HCT116 (cell line): ENCODE measurements around the gene CHST15. TPM values are rescaled to one million over a fixed set of nuclear protein-coding genes. Genes with fewer than 3 reads are reported as not detected.

ENCODE experiments used
- ATAC-seq: fragments of 200-7000 bp; cut with Tn5 transposase; 2 replicates; pipeline ENCODE4 v1.9.1; 2020; ENCODE audit warnings: mild to moderate bottlenecking, moderate library complexity
- BruUV-seq: library from RNA; stranded (reverse); fragments of 400-500 nt; replicated peaks from 2 replicates; lab custom pipeline; 2021; lab: Mats Ljungman, UMichigan
- CTCF ChIA-PET: fragments of 300-600 bp; sonication (Branson Sonifier 250); formaldehyde crosslinking; loops from one replicate; lab custom pipeline; 2021; ENCODE audit warnings: antibody characterized with exemption; lab: Charles Lee
- POLR2A ChIA-PET: fragments of 300-600, 350-600 bp; sonication (Branson Sonifier 250); formaldehyde crosslinking; loops from one replicate; lab custom pipeline; 2021; ENCODE audit warnings: antibody characterized with exemption; lab: Charles Lee
- RAD21 ChIA-PET, 2 experiments: fragments of 300-600 bp; sonication (Branson Sonifier 250); formaldehyde crosslinking; loops; one replicate each; lab custom pipeline; 2023; ENCODE audit warnings: low total read pairs in 2 of 2; ENCODE audit not compliant: uncharacterized antibody in 2 of 2, unreplicated experiment in 2 of 2, low non-redundant PET in 1 of 2; lab: Charles Lee
- DNase-seq: peaks from one replicate; pipeline ENCODE4 v3.0.0-alpha.2; 2010; ENCODE audit warnings: low read depth, low spot score
- H2AFZ ChIP-seq: fragments of 200-600 bp; shearing (Covaris generic), sonication (generic); 2 replicates; pipeline ENCODE4 v1.6.1; 2017; ENCODE audit warnings: low read depth, mixed run types, mixed read lengths, antibody characterized with exemption, low read length; ENCODE audit not compliant: poor library complexity, severe bottlenecking
- H3K27ac ChIP-seq: 2 replicates; pipeline ENCODE4 v1.5.1; 2012; ENCODE audit warnings: low read depth, low read length
- H3K27me3 ChIP-seq: fragments of 200-600 bp; sonication (generic); 2 replicates; pipeline ENCODE4 v1.6.1; 2016; ENCODE audit warnings: mixed run types, low read length, mixed read lengths; ENCODE audit not compliant: insufficient read depth
- H3K36me3 ChIP-seq, 2 experiments: fragments of 200-500 bp in 1 of 2; fragments of 200-600 bp in 1 of 2; sonication (Bioruptor generic) in 1 of 2; sonication (generic) in 1 of 2; 2 replicates each; pipeline versions ENCODE4 v1.5.1 to v1.6.1; 2014 to 2016; ENCODE audit warnings: low read length in 2 of 2, inconsistent platforms in 1 of 2, mixed read lengths in 1 of 2, mixed run types in 1 of 2; ENCODE audit not compliant: insufficient read depth in 2 of 2, control insufficient read depth in 1 of 2
- H3K4me1 ChIP-seq, 2 experiments: fragments of 200-600 bp in 1 of 2; sonication (generic) in 1 of 2; 2 replicates each; pipeline versions ENCODE4 v1.5.1 to v1.6.1; 2012 to 2017; ENCODE audit warnings: low read length in 2 of 2, inconsistent platforms in 1 of 2, mild to moderate bottlenecking in 1 of 2, mixed read lengths in 1 of 2, mixed run types in 1 of 2, moderate library complexity in 1 of 2; ENCODE audit not compliant: insufficient read depth in 2 of 2, control insufficient read depth in 1 of 2
- H3K4me2 ChIP-seq: fragments of 200-600 bp; sonication (generic); 2 replicates; pipeline ENCODE4 v1.6.1; 2017; ENCODE audit warnings: mixed run types, low read length, mixed read lengths
- H3K4me3 ChIP-seq, 2 experiments: fragments of 200-600 bp in 1 of 2; sonication (generic) in 1 of 2; replicated peaks in 1 of 2; 2 replicates each; pipeline ENCODE4 v1.5.1; 2011 to 2016; ENCODE audit warnings: low read length in 2 of 2, control low read depth in 1 of 2, low read depth in 1 of 2, mild to moderate bottlenecking in 1 of 2, mixed read lengths in 1 of 2, mixed run types in 1 of 2
- H3K79me2 ChIP-seq: fragments of 200-600 bp; sonication (generic); 2 replicates; pipeline ENCODE4 v1.6.1; 2017; ENCODE audit warnings: mild to moderate bottlenecking, mixed run types, low read length, moderate library complexity, mixed read lengths; ENCODE audit not compliant: insufficient read depth
- H3K9ac ChIP-seq: fragments of 200-600 bp; sonication (generic); 2 replicates; pipeline ENCODE4 v1.6.1; 2016; ENCODE audit warnings: low read length, mixed read lengths
- H3K9me2 ChIP-seq: fragments of 200-600 bp; sonication (generic), shearing (Covaris generic); 2 replicates; pipeline ENCODE4 v1.6.1; 2017; ENCODE audit warnings: mixed run types, mild to moderate bottlenecking, moderate library complexity; ENCODE audit not compliant: insufficient read depth
- H3K9me3 ChIP-seq, 2 experiments: fragments of 200-500 bp in 1 of 2; fragments of 200-600 bp in 1 of 2; sonication (Bioruptor generic) in 1 of 2; sonication (generic) in 1 of 2; 2 replicates each; pipeline ENCODE4 v1.6.1; 2014 to 2017; ENCODE audit warnings: low read length in 2 of 2, mixed read lengths in 2 of 2, inconsistent platforms in 1 of 2, low read depth in 1 of 2, mild to moderate bottlenecking in 1 of 2, mixed run types in 1 of 2, moderate library complexity in 1 of 2; ENCODE audit not compliant: control insufficient read depth in 1 of 2, insufficient read depth in 1 of 2
- H4K20me1 ChIP-seq: fragments of 200-600 bp; sonication (generic), shearing (Covaris generic); 2 replicates; pipeline ENCODE4 v1.6.1; 2017; ENCODE audit warnings: mixed run types, mild to moderate bottlenecking, moderate library complexity; ENCODE audit not compliant: insufficient read depth
- CBX3 ChIP-seq: IDR thresholded peaks from 2 replicates; pipeline ENCODE4 v1.6.1; 2012; ENCODE audit warnings: low read depth
- ELF1 ChIP-seq: IDR thresholded peaks from 2 replicates; pipeline ENCODE4 v1.6.1; 2012; ENCODE audit warnings: low read depth, borderline replicate concordance
- JUND ChIP-seq: IDR thresholded peaks from 2 replicates; pipeline ENCODE4 v1.6.1; 2012
- POLR2A ChIP-seq: IDR thresholded peaks from 2 replicates; pipeline ENCODE4 v1.7.0; 2011; ENCODE audit warnings: borderline replicate concordance; ENCODE audit not compliant: insufficient read depth, insufficient read length; ENCODE audit errors: extremely low read depth
- RAD21 ChIP-seq: IDR thresholded peaks from 2 replicates; pipeline ENCODE4 v1.6.1; 2012; ENCODE audit warnings: low read depth, mild to moderate bottlenecking
- SP1 ChIP-seq: IDR thresholded peaks from 2 replicates; pipeline ENCODE4 v1.6.1; 2012; ENCODE audit warnings: low read depth
- ZFX ChIP-seq: fragments of 450-650 bp; IDR thresholded peaks from 2 replicates; pipeline ENCODE4 v1.6.1; 2017
- ZNF274 ChIP-seq: fragments of 200-500 bp; sonication (Bioruptor generic); IDR thresholded peaks from 2 replicates; pipeline ENCODE4 v1.6.1; 2014; ENCODE audit warnings: mild to moderate bottlenecking, low read depth, low read length, inconsistent platforms
- intact Hi-C: fragments of 100-400 bp; cut with micrococcal nuclease; formaldehyde crosslinking; loops from 2 replicates; pipeline ENCODE4 v1.10.0; 2022
- total RNA-seq: library from RNA; stranded (reverse); gene quantifications from one replicate; pipeline ENCODE4 v1.2.1, GENCODE V29; 2021; ENCODE audit not compliant: unreplicated experiment
- TF ChIP-seq, protein P1 (sequence below): IDR thresholded peaks from 2 replicates; pipeline ENCODE4 v1.6.1; 2012; ENCODE audit warnings: low read depth
- TF ChIP-seq, protein P2 (sequence below): IDR thresholded peaks from 2 replicates; pipeline ENCODE4 v1.6.1; 2012
- TF ChIP-seq, protein P3 (sequence below): IDR thresholded peaks from 2 replicates; pipeline ENCODE4 v1.6.1; 2011; ENCODE audit warnings: mild to moderate bottlenecking, low read length, moderate library complexity; ENCODE audit not compliant: insufficient replicate concordance; ENCODE audit errors: extremely low read depth
- TF ChIP-seq, protein P4 (sequence below), 3 experiments: fragments of 200-600 bp in 1 of 3; sonication (generic) in 1 of 3; IDR thresholded peaks in 2 of 3; conservative IDR thresholded peaks in 1 of 3; 2 replicates each; pipeline ENCODE4 v1.5.1; 2012 to 2017; ENCODE audit warnings: low read depth in 2 of 3, low read length in 2 of 3, antibody characterized with exemption in 1 of 3, borderline replicate concordance in 1 of 3, control low read depth in 1 of 3, mild to moderate bottlenecking in 1 of 3, mixed read lengths in 1 of 3, mixed run types in 1 of 3, moderate library complexity in 1 of 3; ENCODE audit not compliant: insufficient read depth in 1 of 3
- TF ChIP-seq, protein P5 (sequence below): IDR thresholded peaks from 2 replicates; pipeline ENCODE4 v1.6.1; 2012

CHST15 gene
- total RNA-seq, 1 experiment from 2014 or later: 47.2 TPM

DNA sequence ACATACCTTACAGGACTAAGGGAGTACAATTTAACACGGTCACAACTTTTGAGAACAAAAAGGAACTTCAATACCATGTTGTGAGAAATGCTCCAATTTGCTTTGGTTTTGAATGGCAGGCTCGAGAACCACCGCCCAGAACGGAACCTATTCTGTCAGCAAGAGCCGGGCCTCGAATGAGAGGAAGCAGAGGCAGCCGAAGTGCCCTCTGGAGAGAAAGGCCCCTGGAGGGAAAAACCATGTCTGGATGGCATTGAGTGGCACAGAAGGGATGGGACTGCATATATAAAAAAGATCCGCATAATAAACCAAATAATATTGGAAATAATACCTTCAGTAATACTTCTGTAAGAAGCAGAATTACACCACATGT, 85.6 kb downstream of the CHST15 start:
- intact Hi-C loops: no loop called here
- ChIA-PET RAD21 (no interaction called here), CTCF (no interaction called here), POLR2A (no interaction called here)
- no peak for DNase-seq
- Histone ChIP-seq H3K9me2 (no peaks in the 10 kb centered on the region), H3K4me1 (peaks cover 0 to 8% of the 10 kb centered on the region in 2 experiments; a peak in 2 of 4 replicates), H3K4me2 (no peak overlapping the region), H3K4me3 (no peak overlapping the region), H3K27me3 (no peaks in the 10 kb centered on the region), H3K9me3 (no peaks in the 10 kb centered on the region), H3K27ac (no peak overlapping the region), H3K79me2 (no peaks in the 10 kb centered on the region; the same call in 1 of the 2 replicates), H4K20me1 (no peaks in the 10 kb centered on the region), H3K36me3 (peaks cover 14 to 28% of the 10 kb centered on the region in 2 experiments), H2AFZ (no peak overlapping the region), H3K9ac (no peak overlapping the region)
- no peak for TF ChIP-seq ZFX
- TF ChIP-seq ZNF274: no peak
- TF ChIP-seq RAD21: no peak
- no peak for TF ChIP-seq JUND
- no peak for TF ChIP-seq POLR2A
- TF ChIP-seq, protein P1, sequence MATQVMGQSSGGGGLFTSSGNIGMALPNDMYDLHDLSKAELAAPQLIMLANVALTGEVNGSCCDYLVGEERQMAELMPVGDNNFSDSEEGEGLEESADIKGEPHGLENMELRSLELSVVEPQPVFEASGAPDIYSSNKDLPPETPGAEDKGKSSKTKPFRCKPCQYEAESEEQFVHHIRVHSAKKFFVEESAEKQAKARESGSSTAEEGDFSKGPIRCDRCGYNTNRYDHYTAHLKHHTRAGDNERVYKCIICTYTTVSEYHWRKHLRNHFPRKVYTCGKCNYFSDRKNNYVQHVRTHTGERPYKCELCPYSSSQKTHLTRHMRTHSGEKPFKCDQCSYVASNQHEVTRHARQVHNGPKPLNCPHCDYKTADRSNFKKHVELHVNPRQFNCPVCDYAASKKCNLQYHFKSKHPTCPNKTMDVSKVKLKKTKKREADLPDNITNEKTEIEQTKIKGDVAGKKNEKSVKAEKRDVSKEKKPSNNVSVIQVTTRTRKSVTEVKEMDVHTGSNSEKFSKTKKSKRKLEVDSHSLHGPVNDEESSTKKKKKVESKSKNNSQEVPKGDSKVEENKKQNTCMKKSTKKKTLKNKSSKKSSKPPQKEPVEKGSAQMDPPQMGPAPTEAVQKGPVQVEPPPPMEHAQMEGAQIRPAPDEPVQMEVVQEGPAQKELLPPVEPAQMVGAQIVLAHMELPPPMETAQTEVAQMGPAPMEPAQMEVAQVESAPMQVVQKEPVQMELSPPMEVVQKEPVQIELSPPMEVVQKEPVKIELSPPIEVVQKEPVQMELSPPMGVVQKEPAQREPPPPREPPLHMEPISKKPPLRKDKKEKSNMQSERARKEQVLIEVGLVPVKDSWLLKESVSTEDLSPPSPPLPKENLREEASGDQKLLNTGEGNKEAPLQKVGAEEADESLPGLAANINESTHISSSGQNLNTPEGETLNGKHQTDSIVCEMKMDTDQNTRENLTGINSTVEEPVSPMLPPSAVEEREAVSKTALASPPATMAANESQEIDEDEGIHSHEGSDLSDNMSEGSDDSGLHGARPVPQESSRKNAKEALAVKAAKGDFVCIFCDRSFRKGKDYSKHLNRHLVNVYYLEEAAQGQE: no peak
- TF ChIP-seq, protein P2, sequence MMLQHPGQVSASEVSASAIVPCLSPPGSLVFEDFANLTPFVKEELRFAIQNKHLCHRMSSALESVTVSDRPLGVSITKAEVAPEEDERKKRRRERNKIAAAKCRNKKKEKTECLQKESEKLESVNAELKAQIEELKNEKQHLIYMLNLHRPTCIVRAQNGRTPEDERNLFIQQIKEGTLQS: no peak
- TF ChIP-seq, protein P3, sequence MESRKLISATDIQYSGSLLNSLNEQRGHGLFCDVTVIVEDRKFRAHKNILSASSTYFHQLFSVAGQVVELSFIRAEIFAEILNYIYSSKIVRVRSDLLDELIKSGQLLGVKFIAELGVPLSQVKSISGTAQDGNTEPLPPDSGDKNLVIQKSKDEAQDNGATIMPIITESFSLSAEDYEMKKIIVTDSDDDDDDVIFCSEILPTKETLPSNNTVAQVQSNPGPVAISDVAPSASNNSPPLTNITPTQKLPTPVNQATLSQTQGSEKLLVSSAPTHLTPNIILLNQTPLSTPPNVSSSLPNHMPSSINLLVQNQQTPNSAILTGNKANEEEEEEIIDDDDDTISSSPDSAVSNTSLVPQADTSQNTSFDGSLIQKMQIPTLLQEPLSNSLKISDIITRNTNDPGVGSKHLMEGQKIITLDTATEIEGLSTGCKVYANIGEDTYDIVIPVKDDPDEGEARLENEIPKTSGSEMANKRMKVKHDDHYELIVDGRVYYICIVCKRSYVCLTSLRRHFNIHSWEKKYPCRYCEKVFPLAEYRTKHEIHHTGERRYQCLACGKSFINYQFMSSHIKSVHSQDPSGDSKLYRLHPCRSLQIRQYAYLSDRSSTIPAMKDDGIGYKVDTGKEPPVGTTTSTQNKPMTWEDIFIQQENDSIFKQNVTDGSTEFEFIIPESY: no peak
- no peak for TF ChIP-seq CBX3
- TF ChIP-seq, protein P4, sequence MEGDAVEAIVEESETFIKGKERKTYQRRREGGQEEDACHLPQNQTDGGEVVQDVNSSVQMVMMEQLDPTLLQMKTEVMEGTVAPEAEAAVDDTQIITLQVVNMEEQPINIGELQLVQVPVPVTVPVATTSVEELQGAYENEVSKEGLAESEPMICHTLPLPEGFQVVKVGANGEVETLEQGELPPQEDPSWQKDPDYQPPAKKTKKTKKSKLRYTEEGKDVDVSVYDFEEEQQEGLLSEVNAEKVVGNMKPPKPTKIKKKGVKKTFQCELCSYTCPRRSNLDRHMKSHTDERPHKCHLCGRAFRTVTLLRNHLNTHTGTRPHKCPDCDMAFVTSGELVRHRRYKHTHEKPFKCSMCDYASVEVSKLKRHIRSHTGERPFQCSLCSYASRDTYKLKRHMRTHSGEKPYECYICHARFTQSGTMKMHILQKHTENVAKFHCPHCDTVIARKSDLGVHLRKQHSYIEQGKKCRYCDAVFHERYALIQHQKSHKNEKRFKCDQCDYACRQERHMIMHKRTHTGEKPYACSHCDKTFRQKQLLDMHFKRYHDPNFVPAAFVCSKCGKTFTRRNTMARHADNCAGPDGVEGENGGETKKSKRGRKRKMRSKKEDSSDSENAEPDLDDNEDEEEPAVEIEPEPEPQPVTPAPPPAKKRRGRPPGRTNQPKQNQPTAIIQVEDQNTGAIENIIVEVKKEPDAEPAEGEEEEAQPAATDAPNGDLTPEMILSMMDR (IDR thresholded peaks at IDR 0.05 in 2 of 3, conservative IDR thresholded peaks at IDR 0.05 in 1 of 3; ENCODE audit: borderline replicate concordance in 1 of 3, insufficient read depth in 1 of 3, low read depth in 2 of 3, low read length in 2 of 3): no peak
- no peak for TF ChIP-seq SP1
- TF ChIP-seq ELF1: no peak
- TF ChIP-seq, protein P5, sequence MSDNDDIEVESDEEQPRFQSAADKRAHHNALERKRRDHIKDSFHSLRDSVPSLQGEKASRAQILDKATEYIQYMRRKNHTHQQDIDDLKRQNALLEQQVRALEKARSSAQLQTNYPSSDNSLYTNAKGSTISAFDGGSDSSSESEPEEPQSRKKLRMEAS: no peak
- no peak for ATAC-seq
- BruUV-seq: no TSS peak
